CD14-positive monocyte (primary cell): ENCODE results near the gene HNRNPF. TPM values are rescaled to one million over a fixed set of nuclear protein-coding genes. Genes with fewer than 3 reads are reported as not detected.

Experiments used
- DNase-seq, 3 donors: peaks; one replicate each; pipeline ENCODE4 v3.0.0-alpha.2; 2011 to 2022
- H2AFZ ChIP-seq: 2 replicates; pipeline ENCODE4 v1.6.0; 2012; ENCODE audit warnings: mild to moderate bottlenecking, low read depth, low read length, inconsistent platforms; ENCODE audit not compliant: insufficient read depth, poor library complexity, severe bottlenecking
- H3K27ac ChIP-seq, 2 donors: 1 replicate in 1 of 2; 2 replicates in 1 of 2; pipeline ENCODE4 v1.5.1; 2012 to 2013; ENCODE audit warnings: low read length in 2 of 2, control low read depth in 1 of 2, inconsistent platforms in 1 of 2, low read depth in 1 of 2, mild to moderate bottlenecking in 1 of 2
- H3K27me3 ChIP-seq, 2 donors: one replicate each; pipeline versions ENCODE4 v1.6.0 to v1.6.1; 2011 to 2013; ENCODE audit warnings: low read length in 2 of 2; ENCODE audit not compliant: control insufficient read depth in 2 of 2, insufficient read depth in 2 of 2
- H3K36me3 ChIP-seq, 2 donors: replicated peaks in 1 of 2; 1 replicate in 1 of 2; 2 replicates in 1 of 2; pipeline versions ENCODE4 v1.5.1 to v1.6.1; 2012 to 2013; ENCODE audit warnings: low read length in 2 of 2, control low read depth in 1 of 2, inconsistent platforms in 1 of 2, mild to moderate bottlenecking in 1 of 2; ENCODE audit not compliant: insufficient read depth in 2 of 2, control insufficient read depth in 1 of 2
- H3K4me1 ChIP-seq, 2 donors: 1 replicate in 1 of 2; 2 replicates in 1 of 2; pipeline versions ENCODE4 v1.5.1 to v1.6.1; 2012 to 2013; ENCODE audit warnings: low read length in 2 of 2, control low read depth in 1 of 2, inconsistent platforms in 1 of 2, mild to moderate bottlenecking in 1 of 2, moderate library complexity in 1 of 2; ENCODE audit not compliant: insufficient read depth in 2 of 2, control insufficient read depth in 1 of 2
- H3K4me2 ChIP-seq: replicated peaks from 2 replicates; pipeline ENCODE3; 2012; ENCODE audit warnings: low read length, moderate library complexity, mild to moderate bottlenecking; ENCODE audit not compliant: poor library complexity, severe bottlenecking; ENCODE audit errors: extremely low read depth
- H3K4me3 ChIP-seq, 3 experiments: fragments of 200-600 bp in 1 of 3; sonication (generic) in 1 of 3; replicated peaks in 1 of 3; 1 replicate in 2 of 3; 2 replicates in 1 of 3; pipeline ENCODE4 v1.5.1; 2011 to 2013; ENCODE audit warnings: low read length in 3 of 3, mild to moderate bottlenecking in 3 of 3, control low read depth in 2 of 3, low read depth in 2 of 3, inconsistent platforms in 1 of 3, moderate library complexity in 1 of 3
- H3K79me2 ChIP-seq: 2 replicates; pipeline ENCODE4 v1.6.0; 2012; ENCODE audit warnings: mild to moderate bottlenecking, control low read depth, inconsistent platforms, low read length, moderate library complexity; ENCODE audit not compliant: insufficient read depth
- H3K9ac ChIP-seq: 2 replicates; pipeline ENCODE4 v1.6.0; 2017; ENCODE audit warnings: low read length, mild to moderate bottlenecking; ENCODE audit not compliant: insufficient read depth, poor library complexity, severe bottlenecking
- H3K9me3 ChIP-seq, 2 donors: replicated peaks in 1 of 2; 1 replicate in 1 of 2; 2 replicates in 1 of 2; pipeline versions ENCODE4 v1.5.1 to v1.6.1; 2012 to 2013; ENCODE audit warnings: low read length in 2 of 2, control low read depth in 1 of 2; ENCODE audit not compliant: control insufficient read depth in 1 of 2, insufficient read depth in 1 of 2
- H4K20me1 ChIP-seq: 2 replicates; pipeline ENCODE4 v1.6.0; 2012; ENCODE audit warnings: mild to moderate bottlenecking, low read length, control low read depth, moderate library complexity; ENCODE audit not compliant: insufficient read depth
- H3K27ac Mint-ChIP-seq, 7 donors: one replicate each; pipeline ENCODE4 v1.8.0; 2020; ENCODE audit warnings: mild to moderate bottlenecking in 7 of 7, mixed read lengths in 7 of 7, moderate library complexity in 6 of 7, inconsistent platforms in 2 of 7
- H3K27me3 Mint-ChIP-seq, 3 donors: one replicate each; pipeline ENCODE4 v1.8.0; 2021 to 2022; ENCODE audit warnings: low read depth in 3 of 3, mild to moderate bottlenecking in 3 of 3, mixed read lengths in 3 of 3, moderate library complexity in 3 of 3, inconsistent platforms in 1 of 3
- H3K36me3 Mint-ChIP-seq, 2 donors: one replicate each; pipeline ENCODE4 v1.8.0; 2020; ENCODE audit warnings: mixed read lengths in 2 of 2, inconsistent platforms in 1 of 2, mild to moderate bottlenecking in 1 of 2
- H3K4me1 Mint-ChIP-seq: one replicate; pipeline ENCODE4 v1.8.0; 2020; ENCODE audit warnings: mild to moderate bottlenecking, mixed read lengths
- H3K4me3 Mint-ChIP-seq, 2 donors: one replicate each; pipeline ENCODE4 v1.8.0; 2020; ENCODE audit warnings: mild to moderate bottlenecking in 2 of 2, mixed read lengths in 2 of 2, moderate library complexity in 1 of 2
- H3K9me3 Mint-ChIP-seq, 7 donors: one replicate each; pipeline ENCODE4 v1.8.0; 2020 to 2022; ENCODE audit warnings: mixed read lengths in 7 of 7, mild to moderate bottlenecking in 6 of 7, moderate library complexity in 6 of 7, inconsistent platforms in 2 of 7
- CTCF ChIP-seq: fragments of 200-600 bp; IDR thresholded peaks from one replicate; pipeline ENCODE4 v1.8.0; 2022; ENCODE audit warnings: antibody characterized with exemption, mild to moderate bottlenecking
- WGBS: methylation state at CpG from one replicate; pipeline ENCODE4 v1.1.5; 2013; ENCODE audit warnings: missing lambda C conversion rate; ENCODE audit not compliant: insufficient coverage; 5-methylcytosine and 5-hydroxymethylcytosine counted together
- intact Hi-C, 2 donors: fragments of 100-400 bp; cut with micrococcal nuclease; formaldehyde crosslinking; loops; one replicate each; pipeline versions ENCODE4 v1.15.0 to v1.15.1; 2023
- polyA plus RNA-seq, 3 donors: library from polyadenylated mRNA; depleted of rRNA in 1 of 3; unstranded in 2 of 3; stranded (reverse) in 1 of 3; fragments of 300-500 nt in 2 of 3; fragments of >200 nt in 1 of 3; fragmentation: Illumina TruSeq in 2 of 3; gene quantifications; 1 replicate in 2 of 3; 2 replicates in 1 of 3; pipeline ENCODE4 v1.2.3, GENCODE V29; 2012 to 2021

The HNRNPF gene
- polyA plus RNA-seq, 3 donors = 115 to 189 (median 188) TPM

GRCh38 chr10:43372765-43373361, 36.1 kb downstream of the HNRNPF start:
- no peak overlapping the region for H3K4me3 Mint-ChIP-seq
- TF ChIP-seq CTCF = no peak
- Histone ChIP-seq H3K9me3 (no peaks in the 10 kb centered on the region), H3K9ac (no peak overlapping the region), H3K4me3 (no peak overlapping the region), H3K4me1 (peaks cover 0 to under 1% of the 10 kb centered on the region in 2 donors), H3K27me3 (no peaks in the 10 kb centered on the region), H3K79me2 (no peaks in the 10 kb centered on the region), H3K36me3 (no peaks in the 10 kb centered on the region), H4K20me1 (no peaks in the 10 kb centered on the region), H2AFZ (no peak overlapping the region), H3K4me2 (no peak overlapping the region), H3K27ac (no peak overlapping the region)
- intact Hi-C loops = no loop called here
- WGBS = no CpG with 5 or more reads among the region's 1 CpG
- no peak for DNase-seq
- peaks cover 3 to 5% (median 4%) of the 10 kb centered on the region in 3 donors for H3K27me3 Mint-ChIP-seq
- H3K36me3 Mint-ChIP-seq = no peaks in the 10 kb centered on the region
- H3K4me1 Mint-ChIP-seq = no peaks in the 10 kb centered on the region
- peaks cover 0 to 5% (median 0%) of the 10 kb centered on the region in 7 donors for H3K9me3 Mint-ChIP-seq
- no peak overlapping the region for H3K27ac Mint-ChIP-seq

DNA sequence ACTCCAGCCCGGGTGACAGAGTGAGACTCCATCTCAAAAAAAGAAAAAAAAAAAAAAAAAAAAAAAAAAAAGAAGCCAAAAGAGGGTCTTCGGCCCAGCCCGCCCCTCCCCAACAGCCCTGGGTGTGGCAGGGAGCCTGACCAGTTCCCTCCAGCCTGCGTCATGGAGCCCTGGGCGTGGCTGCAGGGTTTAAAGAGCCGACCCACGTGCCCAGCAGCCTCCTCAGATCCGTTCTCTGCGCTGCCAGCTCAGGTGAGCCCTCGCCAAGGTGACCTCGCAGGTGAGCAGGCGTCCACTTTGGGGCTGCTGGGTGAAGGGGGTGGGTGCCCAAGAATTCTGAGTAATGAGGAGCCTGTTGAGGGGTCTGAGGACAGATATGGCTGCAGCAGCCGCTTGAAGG, 37.6 kb downstream of the HNRNPF start, which contains the start of gene FXYD4:
FXYD4 (plus strand) TSS at position 219 of the 400 bp plus-strand sequence. CDS start 2,111 bp downstream, outside the sequence.
- intact Hi-C loops = no loop called here
- Mint-ChIP-seq H3K9me3 (peaks cover 0 to 5% (median 0%) of the 10 kb centered on the region in 7 donors), H3K4me3 (no peak within 1 kb of the TSS), H3K4me1 (peaks cover under 1% of the 10 kb centered on the region), H3K27me3 (peaks cover 3 to 7% (median 4%) of the 10 kb centered on the region in 3 donors), H3K36me3 (no peaks in the 10 kb centered on the region), H3K27ac (no peak within 1 kb of the TSS)
- WGBS = 85% methylated on average over 9 of the region's 13 CpGs
- no peak for DNase-seq
- TF ChIP-seq CTCF = no peak
- Histone ChIP-seq H4K20me1 (no peaks in the 10 kb centered on the region), H3K27ac (no peak within 1 kb of the TSS), H3K36me3 (no peaks in the 10 kb centered on the region), H3K9ac (no peak within 1 kb of the TSS), H3K4me1 (peaks cover 5 to 10% of the 10 kb centered on the region in 2 donors), H3K79me2 (no peaks in the 10 kb centered on the region), H3K27me3 (no peaks in the 10 kb centered on the region), H3K4me3 (no peak within 1 kb of the TSS), H3K9me3 (no peaks in the 10 kb centered on the region), H3K4me2 (no peak within 1 kb of the TSS), H2AFZ (no peak within 1 kb of the TSS)
